NCI-H69 (cell line): ENCODE data around the gene MAN2A1.
"Not testable (repeated sequence)": the region's sequence is repeated elsewhere in the genome, so short reads cannot be mapped to it uniquely, and the experiment has no call there.

ENCODE experiments used
- DNase-seq: peaks from one replicate; lab custom pipeline; 2025; lab: John Stamatoyannopoulos, UW

Gene MAN2A1

DNA sequence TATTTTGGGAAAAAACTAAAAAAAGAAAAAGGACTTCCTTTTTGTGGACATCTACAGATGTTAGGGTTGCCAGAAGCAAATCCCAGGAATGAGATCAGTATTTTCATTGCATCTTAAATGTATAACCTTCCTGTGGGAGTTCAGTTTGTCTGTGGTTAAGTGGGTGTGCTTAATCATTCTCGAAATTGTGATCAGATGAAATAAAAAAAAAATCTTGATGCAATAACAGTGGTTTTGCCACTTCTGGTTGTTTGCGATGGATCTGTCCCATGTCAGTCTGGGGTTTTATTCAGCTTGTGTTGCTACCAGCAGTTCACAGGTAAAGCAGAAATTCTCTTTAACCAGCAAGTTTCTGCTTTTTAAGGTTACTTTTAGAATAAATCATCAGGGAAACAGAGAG, 179.0 kb downstream of the MAN2A1 start:
- no peak for DNase-seq

DNA sequence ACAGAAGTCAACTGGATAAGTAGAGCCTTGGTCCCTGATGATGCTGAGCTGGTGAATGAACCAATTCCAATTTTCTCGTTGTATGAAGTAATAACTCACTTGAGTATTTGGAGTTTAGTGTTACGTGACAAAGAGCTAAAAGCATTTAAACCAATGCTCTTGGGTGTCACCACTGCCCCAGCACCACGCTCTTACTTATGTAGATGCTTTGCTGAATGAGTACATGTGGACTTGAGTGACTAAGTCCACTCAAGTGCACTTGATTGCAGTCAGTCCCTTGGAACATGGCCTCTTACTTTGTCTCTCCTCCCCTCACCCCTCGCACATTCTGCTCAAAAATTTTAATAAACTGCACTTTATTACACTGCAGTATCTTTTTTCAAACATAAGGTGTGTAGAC, 184.0 kb downstream of the MAN2A1 start:
- DNase-seq = no peak

DNA sequence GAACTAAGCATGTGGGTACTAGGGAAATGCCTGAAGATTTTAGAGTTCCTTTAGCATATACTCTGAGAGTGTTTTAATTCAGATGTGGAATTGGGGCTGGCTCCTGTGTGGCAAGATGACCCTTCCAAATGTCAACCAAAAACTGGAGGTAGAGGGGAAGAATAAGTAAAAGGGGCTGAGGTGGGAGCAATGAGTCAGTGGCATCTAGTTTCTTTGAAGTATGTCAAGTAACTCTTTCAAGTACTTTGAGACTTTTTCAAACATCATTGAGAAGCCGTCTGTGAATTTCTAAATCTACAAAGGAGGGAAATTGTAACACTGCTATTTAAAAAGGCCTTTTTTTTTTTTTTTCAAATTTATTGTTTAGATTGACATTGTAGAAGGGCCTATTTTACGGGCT, 184.4 kb downstream of the MAN2A1 start:
- no peak for DNase-seq

DNA sequence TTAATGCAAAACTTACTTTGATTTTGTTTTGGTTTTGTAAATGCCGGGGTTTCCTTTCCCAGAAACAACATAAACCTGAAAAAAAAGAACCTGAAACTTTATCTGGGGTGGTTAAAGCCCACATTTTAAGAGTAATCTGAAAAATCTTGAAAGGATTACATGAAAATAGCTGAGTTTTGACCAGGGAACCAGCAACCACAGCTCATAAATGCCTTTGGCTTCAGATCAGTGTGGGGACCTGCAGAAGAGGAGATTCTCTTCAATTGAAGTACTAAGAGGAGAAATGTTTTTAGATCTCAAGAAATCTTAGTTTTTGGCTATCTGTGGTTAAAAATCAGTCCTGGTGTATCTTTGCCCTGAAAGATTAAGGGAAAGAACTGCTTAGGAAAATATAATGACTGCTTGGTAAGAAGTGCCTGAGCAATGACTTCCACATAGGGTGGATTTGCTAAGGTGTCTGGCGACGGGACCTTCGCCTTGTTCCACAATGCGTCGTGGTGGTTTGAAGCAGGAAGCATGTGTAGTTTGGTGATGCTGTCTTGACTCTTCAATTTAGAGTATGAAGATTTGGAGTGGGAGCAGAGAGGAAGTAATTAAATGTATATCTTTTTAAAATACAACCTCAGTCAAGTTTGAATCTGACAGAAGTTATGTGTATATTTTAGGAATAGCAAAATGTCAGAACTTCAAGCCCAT, 186.5 kb downstream of the MAN2A1 start:
- no peak for DNase-seq

DNA sequence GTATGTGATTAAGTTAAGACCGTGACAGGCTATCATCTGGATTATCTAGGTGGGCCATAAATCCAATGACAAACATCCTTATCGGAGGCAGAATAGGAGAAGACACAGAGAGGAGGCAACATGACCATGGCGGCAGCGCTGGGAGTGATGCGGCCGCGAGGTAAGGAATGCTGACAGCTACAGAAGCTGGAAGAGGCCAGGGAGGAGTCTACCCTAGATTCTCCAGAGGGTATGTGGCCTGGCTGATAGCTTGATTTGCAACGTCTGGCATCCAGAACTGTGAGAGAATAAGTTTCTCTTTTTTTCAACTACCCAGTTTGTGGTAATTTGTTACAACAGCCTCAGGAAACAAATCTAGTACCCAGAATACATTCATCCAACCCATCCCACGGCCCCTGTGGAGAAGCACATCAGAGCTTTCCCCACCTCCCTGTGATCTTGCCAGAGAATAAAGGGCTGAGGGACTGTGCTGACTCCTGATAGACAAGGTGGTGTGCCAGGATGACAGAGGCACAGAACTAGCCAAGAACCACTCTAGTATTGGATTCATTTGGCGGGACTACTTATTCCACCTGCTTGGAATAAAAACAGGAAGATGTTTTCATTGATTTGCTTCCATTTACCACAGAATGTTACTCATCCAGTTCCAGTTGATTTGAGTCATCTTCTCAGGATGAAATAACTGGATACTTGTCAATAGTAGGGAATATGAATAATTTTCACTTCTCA, 187.4 kb downstream of the MAN2A1 start:
- no peak for DNase-seq

DNA sequence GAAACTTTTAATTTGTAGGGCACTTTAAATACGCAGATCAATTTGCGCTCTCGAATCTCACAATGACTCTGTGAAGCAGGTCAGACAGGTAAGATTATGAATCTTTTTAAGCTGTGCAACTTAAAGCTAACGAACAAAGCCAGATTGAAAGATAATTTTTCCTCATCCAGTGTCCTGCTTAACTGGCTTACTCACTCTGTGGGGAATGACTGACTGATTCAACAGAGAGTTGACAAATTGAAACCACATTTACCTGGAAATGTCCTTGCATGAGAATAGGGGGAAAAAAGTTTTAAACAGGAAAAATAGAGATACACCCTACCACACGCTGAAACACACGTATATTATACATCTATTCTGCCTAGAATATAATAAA, 187.9 kb downstream of the MAN2A1 start:
- no peak for DNase-seq

DNA sequence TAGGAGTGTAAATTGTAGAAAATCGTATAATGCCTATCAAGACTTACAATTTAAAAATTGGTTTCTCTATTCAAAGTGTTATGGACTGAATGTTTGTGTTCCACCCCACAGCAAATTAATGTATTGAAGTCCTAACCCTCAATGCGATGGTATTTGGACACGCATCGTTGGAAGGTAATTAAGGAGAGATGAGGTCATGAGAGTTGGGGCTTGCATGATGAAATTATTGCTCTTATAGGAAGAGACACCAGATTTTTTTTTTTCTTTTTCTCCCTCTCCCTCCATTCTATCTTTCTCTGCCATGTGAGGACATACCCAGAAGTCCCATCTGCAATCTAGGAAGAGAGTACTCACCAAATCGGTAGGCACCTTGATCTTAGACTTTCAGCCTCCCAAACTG, 189.2 kb downstream of the MAN2A1 start:
- peak; percentile 65 for DNase-seq

DNA sequence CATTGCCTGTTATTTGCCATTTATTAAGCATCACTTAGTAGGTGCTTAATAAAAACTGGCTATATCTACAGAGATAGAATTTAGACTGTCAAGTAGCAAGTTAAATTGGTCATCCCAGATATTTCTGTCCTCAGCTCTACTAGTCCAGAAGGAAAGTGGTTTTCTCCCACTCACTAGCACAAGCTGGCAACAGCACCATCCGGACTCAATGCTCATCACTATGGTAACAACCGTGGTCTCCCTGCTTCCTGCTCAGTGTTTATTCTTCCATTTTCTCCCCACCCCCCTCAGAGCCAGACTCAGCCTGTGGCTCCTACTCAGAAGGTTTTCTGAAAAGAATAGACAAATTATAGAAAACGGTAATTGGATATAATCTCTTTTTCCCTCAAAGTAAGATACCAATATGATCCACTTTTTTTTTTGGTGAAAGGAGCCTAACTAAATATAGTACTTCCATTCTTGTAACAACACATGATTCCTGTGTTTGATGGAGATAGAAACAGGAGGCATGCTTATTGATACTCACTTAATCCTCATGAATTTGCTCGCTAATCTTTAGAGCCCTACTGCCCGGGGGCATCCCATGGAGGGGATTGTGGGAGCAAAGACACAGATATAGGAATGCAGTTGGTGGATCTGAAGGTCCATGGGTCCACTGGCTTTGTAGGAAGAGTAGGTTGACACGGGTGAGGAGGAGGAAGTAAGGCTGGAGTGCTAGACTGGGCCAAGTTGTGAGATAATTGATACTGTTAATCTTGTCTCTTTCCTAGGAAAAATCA, 191.4 kb downstream of the MAN2A1 start:
- DNase-seq = peak; percentile 73

DNA sequence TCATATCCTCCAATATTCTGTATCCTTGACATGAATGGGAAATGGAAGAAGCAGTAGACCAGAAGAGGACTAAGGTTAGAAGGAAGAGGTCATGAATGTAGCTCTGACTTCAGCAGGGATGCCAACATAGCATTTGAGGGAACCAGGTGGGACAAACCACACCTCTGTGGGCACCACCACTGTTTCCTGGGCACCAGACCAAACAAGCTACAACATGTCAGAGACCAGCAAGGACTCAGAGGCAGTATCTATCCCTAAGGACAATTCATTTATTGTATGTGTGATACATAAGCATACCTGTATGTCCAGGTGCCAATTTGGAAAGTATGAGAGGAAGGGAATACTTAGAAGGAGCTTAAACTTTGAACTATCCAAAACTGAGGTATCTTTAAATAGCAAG, 192.8 kb downstream of the MAN2A1 start:
- no peak for DNase-seq

DNA sequence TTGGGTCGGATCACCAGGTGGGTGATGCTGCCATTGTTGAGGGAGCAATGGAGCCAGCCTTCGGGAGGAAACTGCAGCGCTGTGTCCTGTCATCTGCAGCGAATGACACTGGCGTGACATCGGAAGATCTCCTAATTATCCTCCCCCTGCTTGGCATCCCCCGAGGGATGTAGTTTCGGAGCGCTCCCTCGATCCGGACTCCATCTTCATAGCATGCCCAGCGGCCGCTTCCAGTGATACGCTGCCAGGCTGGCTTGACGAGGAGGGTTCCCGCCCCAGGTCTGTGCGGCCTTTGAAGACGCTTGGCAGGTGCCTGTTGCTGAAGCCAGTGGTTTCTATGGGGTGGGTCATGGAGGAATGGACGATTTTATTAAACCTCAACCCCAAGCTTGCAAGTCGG, 194.9 kb downstream of the MAN2A1 start:
- no peak for DNase-seq

DNA sequence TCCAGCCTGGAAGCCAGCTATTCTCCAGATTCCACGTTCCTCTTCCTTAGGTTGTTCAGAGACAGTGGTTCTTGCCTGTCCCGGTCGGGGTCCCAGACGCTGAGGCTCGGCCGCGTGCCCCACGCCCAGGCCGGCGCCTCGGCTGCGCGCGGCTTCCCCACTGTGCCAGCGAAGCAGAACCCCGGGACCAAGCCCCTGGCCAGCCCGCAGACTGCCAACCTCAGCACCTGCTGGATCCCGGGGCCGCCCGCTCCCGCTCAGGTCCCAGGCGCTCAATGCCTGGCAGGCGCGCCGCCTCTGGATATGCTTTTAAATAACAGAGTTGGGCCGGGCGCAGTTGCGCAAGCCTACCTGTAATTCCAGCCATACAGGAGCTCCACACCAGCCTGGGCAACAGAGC, 195.5 kb downstream of the MAN2A1 start:
- DNase-seq = no peak

DNA sequence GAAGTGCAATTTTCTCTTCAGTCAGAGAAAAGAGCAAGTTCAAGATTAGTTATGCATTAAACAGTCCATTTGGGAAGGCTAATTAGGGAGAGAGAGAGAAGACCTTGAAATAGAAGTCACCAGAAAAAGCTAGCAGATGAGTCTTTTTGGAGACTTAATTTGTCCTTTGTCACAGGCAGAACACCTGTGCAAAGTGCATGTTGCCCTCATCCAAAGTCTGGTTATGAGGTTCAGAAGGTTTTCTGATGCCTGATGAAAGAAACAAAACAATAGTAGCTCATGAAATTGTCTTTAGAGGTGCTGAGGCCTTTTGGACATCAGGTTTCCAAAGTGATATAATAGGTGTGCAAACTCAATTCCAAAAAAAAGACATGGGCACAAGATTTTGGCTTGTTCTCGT, 199.3 kb downstream of the MAN2A1 start:
- DNase-seq = no peak

DNA sequence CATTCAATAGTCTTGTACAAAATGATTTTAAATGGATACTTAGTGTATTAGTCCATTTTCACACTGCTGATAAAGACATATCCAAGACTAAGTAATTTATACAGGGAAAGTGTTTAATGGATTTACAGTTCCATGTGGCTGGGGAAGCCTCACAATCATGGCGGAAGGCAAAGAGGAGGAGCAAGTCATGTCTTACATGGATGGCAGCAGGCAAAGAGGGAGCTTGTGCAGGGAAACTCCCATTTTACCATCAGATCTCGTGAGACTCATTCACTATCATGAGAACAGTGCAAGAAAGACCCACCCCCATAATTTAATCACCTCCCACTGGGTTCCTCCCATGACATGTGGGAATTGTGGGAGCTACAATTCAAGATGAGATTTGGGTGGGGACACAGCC, 203.5 kb downstream of the MAN2A1 start:
- not testable (repeated sequence) for DNase-seq

DNA sequence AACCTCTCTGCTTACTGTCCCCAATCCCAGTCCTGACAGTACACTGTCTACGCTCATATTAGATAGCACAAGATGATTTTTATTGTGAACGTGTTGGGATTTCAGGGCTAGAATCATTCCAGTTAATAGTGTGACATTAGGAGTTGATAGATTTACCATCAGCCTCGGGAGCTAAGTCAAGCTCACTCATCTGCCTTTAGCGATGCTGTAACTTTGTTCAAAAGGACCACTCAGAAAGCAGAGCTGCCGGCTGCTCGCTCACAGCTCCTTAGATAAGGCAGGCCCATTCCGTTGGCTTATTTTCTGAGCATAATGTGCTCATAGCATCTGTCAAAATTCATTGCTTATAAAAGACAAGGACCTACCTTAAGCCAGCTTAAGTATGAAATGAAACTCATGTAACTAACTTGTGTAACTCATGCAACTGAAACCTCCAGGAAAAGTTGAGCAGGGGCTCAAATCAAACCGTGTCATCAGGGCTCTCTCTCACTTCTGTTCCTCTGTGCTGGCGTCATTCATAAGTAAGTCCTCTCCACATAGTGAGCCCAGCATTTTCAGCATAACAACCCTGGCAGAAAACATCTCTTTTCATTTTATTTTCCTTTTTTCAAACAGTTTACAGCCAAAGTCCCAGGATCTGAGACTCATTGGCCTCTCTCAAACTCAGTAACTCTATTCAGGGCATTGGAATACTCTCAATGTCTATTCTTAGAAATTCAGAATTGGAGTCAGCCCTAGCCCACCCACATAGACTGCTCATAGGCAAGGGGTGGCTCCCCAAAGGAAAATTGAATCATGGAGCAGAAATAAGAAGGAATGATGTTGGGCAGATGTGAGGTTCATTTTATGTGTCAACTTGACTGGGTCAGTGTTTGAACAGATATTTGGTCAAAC, 208.8 kb downstream of the MAN2A1 start:
- no peak for DNase-seq

DNA sequence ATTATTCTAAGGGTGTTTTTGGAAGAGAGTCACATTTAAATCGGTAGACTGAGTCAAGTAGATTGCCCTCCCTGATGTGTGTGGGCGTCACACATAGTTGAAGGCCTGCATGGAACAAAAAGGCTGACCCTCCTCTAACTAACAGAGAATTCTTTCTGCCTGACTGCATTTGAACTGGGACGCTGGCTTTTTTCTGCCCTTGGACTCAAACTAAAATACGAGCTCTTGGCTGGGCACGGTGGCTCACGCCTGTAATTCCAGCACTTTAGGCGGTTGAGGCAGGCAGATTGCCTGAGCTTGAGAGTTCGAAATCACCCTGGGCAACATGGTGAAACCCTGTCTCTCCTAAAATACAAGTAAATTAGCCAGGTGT, 209.4 kb downstream of the MAN2A1 start:
- no peak for DNase-seq

DNA sequence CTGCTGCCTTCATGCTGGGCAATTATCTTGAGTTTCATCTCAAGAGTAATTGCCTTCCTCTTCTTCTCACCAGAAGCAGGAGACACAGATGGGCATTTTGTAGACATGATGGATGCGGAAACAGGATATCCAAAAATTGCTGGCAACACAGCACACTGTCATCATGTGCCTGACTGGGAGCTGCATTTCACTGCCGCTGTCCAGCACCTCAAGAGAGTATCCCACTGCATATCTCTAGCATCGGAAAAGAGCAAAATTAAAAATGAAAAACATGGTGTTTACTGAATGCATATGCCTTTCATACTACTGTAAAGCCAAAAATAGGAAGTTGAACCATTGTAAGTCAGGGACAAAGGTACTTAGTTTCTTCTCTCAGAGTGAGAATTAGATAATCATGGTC, 210.7 kb downstream of the MAN2A1 start:
- DNase-seq = no peak

DNA sequence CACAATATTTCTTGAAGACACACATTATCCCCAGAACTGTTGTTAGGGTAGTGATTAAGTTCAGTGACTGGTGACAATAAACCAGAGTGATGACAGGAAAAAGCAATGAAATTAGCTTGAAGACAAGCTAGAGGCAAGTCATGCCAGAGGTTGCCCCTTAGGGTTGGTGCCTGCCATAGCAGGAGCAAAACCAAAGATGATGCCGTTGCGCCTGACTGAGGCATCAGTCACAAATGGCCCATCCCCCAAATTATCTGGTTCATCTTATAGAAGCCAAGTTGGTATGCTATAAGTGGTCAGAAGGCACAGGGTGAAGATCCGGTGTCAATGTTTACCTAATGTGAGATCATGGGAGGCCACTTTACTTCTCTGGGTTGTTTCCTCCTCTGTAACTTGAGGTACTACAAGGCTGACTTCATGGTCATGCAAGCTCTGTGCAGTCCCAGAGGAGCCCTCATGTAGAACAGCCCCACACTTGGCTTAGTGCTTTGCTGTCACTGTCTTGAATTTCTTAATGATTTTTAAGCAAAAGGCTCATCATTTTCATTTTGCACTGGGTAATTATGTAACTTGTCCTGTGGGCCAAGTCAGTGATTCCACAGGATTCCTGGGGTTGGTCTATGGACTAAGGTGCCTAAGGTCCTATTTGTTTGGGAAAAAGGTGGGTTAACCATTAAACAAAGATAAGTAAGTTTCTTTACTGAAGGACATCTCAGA, 211.3 kb downstream of the MAN2A1 start:
- DNase-seq = no peak

DNA sequence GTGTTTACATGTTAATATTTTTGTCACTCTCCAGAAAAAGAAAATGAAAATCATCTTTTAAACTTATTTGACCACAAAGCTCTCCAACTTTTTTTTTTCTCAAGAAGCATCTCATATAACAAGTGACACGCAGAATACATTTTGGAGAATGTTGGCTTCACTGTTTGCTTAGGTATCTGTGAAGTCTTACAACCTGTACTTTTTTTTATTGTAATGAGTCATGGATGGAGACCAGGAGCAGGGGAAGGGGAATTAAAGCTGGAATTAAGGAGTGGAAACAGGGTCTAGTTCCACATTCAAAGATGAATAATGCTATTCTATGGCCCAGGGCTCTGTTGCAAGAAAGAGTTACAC, 211.9 kb downstream of the MAN2A1 start:
- DNase-seq = no peak

DNA sequence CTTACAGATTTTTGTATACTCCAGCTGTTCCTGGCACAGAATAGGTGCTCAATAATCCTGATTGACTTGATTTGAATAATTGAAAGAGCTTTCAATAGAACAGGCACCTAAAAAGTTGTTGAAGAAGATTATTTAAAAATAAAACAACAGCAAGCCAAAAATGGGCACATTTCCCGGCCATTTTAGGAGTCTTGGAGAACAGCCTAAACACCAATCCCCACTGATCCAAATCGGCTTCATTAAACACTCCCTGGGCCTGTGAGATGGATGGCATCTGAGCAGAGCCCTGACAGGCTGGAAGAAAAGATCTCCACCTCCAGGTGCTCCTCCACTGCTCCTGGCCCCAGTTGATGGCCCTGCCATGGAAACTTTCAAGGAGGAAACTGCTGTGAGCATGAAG, 213.3 kb downstream of the MAN2A1 start:
- no peak for DNase-seq

DNA sequence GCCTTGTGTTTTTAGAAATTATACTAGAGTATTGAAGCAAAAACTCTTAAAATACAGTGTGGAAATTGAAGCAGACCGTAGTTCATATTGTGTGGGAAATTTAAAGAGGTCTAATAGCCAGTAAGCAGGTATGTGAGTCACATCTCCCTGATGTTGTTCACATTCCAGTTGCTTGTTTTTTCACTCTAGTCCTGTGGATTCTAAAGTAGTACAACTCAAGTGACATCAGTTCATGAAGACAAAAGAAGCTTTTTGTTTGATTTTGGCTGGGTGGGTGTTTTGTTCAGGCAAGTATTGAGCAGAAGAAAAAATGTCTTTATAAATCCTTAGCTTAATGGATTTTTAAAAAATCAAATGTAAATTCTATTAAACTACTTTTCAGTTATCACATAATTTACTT, 216.2 kb downstream of the MAN2A1 start:
- no peak for DNase-seq

DNA sequence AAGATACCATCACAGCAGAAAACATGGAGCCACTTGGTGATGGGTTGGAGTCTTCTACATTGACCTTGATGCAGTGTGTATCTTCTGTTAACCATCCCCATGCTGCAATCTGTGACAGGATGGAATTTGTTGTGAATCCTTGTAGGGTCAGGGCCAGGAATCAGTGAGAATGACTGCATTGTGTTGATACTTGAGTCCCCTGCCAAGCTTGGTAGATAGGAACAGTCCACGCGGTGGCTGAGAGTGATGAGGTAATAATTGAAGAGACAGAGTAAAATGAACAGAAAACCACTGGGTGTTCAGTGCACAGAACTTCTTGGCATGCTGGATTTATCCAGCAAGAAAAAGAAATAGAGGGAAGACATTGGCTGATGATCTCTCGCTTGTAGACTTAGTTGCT, 217.5 kb downstream of the MAN2A1 start:
- no peak for DNase-seq

DNA sequence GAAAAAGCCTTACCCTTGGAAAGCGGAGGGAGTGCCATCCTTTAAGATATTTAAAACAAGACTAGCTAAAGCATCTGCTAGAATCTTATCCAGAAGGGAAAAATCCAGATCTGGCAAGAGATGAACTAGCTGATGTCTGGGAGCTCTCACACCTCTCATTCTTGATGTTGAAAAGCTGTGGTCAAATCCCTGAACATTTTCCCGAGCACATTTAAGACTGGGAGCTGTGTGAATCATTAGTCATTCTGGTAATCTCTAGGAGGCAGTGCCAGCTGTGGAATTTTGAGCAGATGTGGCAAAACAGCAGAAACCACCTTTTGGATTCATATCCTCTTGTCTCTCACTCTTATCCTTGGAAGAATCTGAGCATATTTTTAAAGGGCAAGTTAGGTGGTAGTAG, 218.0 kb downstream of the MAN2A1 start:
- no peak for DNase-seq
